SK-N-MC (cell line): ENCODE results near the gene ARV1.

Experiments used
- EZH2 ChIP-seq: fragments of 200-600 bp; sonication (generic); IDR thresholded peaks from one replicate; pipeline ENCODE4 v1.6.1; 2017; ENCODE audit warnings: antibody characterized with exemption
- POLR2AphosphoS5 ChIP-seq: IDR thresholded peaks from 2 replicates; pipeline ENCODE4 v1.6.1; 2012; ENCODE audit warnings: mild to moderate bottlenecking, low read depth, low read length, borderline replicate concordance

DNA sequence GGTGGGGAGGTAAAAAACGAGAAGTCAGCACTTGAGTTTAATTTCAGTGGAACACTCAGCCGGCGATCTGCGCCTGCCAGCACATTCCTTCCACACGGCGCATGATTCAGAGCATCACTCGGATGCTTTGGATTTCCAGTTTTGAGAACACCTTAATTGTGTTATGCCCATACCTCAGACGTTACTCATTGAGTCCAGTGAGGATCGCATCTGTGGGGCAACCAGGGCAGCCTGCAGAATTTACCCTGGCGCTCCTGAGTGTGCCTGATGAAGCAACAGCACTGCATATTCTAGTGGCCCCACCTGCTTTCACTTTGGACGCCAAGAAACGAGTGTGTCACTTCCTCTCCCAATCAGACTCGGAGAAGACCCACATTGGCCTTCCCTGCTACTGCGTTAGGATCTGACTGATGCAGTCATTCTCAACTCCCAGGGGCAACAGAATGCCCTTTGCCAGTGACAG lies 41.3 kb downstream of the ARV1 start:
- TF ChIP-seq EZH2 (no peak), POLR2AphosphoS5 (no peak)
